ENCODE data around the gene SLC5A6. TPM values are rescaled to one million over a fixed set of nuclear protein-coding genes. Genes with fewer than 3 reads are reported as not detected.
"Not testable (repeated sequence)": the region's sequence is repeated elsewhere in the genome, so short reads cannot be mapped to it uniquely, and the experiment has no call there.

Gene SLC5A6
- polyA plus RNA-seq, 4 donors: 29.6 to 48.6 (median 39.4) TPM

DNA sequence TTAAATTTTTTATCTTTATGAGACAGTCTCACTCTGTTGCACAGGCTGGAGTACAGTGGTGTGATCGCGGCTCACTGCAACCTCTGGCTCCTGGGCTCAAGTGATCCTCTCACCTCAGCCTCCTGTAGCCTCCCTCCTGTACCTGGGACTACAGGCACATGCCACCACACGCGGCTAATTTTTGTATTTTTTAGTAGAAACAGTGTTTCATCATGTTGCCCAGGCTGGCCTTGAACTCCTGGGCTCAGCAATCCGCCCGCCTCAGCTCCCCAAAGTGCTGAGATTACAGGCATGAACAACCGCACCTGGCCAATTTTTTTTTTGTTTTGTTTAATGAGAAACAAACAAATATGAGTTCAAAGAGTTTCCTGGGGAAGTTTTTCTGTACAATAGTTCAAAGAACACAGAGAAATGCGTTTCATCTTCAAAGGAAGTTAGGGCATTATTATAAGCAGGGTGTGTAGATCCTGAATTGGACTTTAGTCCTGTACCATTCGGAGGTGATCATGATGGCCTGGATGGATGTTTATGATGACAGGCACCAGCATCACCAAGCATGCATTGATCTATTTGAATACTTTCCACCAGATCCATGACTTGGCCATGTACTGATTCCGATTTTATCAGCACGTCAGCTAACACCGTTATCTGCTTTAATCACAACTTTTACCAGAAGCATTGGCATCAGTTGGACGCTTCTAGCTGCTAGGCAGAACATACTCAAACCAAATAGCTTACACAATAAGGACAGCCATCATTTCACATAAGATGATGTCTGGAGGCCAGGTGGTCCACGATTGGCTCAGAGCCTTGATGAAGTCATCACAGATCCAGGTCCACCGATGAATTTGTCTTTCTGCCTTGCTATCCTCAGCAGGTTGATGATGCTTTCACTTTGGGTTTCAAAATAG is 34.4 kb downstream of the SLC5A6 start:
- no peak for DNase-seq (ENCODE audit: low read depth in 4 of 4, low spot score in 2 of 4)

DNA sequence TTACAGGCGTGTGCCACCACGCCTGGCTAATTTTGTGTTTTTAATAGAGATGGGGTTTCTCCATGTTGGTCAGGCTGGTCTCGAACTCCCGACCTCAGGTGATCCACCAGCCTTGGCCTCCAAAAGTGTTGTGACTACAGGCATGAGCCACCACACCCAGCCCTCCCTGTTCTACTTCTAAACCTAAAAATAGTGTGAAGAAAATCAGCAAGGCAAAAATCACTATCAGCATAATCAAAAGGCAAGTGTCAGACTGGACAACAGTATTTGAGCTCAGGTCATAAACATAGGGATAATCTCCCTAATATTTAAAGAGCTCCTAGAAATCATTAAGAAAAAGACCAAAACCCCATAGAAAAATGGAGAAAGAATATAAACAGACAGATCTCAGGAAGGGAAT is 36.3 kb downstream of the SLC5A6 start:
- not testable (repeated sequence) for DNase-seq (ENCODE audit: low read depth in 4 of 4, low spot score in 2 of 4)

DNA sequence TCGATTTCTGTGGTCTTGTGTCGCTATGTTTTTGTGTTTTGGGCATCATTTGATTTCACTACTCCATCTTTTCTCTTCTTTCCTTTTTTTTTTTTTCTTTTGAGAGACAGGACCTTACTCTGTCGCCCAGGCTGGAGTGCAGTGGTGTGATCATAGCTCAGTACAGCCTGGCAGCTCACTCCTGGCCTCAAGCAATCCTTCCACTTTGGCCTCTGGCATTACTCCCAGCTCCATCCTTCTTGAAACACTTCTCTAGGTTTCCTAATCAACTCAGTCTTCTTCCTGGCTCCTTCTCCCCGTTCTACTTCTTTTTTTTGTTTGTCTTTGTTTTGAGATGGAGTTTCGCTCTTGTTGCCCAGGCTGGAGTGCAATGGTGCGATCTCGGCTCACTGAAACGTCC is 36.7 kb downstream of the SLC5A6 start:
- no peak for DNase-seq (ENCODE audit: low read depth in 4 of 4, low spot score in 2 of 4)

DNA sequence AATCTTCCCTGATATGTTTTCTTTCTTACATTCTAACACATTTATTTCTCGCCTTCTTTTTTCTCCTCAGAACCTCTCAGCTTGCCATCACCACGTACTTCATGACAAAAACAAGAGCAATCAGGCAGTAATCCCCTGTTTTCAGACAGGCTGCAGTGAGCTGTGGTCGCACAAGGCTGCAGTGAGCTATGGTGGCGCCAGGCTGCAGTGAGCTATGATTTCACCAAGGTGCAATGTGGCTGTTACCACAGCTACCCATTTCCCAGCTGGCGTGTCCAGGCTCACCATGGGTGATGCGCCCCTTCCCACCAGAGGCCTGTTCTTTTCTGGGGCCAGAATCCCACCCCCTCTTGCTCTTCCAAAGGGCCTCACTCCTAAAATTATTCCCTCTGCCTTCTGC is 37.4 kb downstream of the SLC5A6 start:
- no peak for DNase-seq (ENCODE audit: low read depth in 4 of 4, low spot score in 2 of 4)

DNA sequence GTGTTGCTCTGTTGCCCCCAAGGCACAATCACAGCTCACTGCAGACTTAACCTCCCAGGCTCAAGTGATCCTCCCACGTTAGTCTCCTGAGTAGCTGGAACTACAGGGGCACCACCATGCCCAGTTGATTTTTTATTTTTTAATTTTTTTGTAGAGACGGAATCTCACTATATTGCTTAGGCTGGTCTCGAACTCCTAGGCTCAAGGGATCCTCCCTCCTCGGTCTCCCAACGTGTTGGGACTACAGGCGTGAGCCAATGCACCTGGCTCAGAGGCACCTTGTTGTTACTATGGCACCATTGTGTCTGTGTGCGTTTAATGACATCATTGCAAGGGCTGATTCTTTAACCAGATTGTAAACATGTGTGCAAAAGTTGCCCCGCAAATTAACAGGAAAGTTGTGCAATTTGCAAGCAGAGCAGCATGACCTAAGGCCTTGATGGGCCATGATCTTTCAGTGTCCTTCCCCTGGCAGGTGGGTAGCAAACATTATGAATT is 40.7 kb downstream of the SLC5A6 start:
- no peak for DNase-seq (ENCODE audit: low read depth in 4 of 4, low spot score in 2 of 4)

DNA sequence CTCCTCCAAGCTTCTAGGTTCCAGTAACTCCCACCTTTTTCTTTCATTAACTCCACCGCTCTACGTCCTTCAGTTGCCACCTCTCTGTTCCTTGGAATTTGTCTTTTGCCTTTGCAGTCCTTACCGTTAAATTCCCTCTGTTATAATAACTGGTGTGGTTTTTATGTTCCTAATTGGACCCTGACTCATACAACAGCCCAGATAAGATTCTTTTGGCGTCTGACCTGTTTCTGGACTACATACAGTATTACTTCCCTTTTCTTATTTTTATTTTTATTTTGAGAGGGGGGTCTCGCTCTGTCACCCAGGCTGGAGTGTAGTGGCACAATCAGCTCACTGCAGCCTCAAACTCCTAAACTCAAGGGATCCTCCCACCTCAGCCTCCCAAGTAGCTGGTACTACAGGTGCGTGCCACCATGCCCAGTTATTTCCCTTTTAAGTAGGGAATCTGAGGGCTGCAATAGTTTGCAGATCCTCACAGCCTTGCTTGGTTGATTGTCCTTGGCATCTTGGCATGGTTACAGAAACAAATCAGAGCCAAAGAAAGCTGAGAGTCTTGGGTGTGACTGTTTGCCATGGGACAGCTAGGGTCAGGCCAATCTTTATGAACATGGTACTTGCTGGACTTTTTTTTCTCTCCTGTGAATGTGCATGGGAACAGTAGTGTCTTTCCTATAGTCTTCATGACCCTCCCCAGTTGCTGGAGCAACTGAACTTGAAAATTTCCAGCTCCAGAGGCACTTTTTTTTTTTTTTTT is 41.3 kb downstream of the SLC5A6 start:
- DNase-seq (ENCODE audit: low read depth in 4 of 4, low spot score in 2 of 4): no peak

DNA sequence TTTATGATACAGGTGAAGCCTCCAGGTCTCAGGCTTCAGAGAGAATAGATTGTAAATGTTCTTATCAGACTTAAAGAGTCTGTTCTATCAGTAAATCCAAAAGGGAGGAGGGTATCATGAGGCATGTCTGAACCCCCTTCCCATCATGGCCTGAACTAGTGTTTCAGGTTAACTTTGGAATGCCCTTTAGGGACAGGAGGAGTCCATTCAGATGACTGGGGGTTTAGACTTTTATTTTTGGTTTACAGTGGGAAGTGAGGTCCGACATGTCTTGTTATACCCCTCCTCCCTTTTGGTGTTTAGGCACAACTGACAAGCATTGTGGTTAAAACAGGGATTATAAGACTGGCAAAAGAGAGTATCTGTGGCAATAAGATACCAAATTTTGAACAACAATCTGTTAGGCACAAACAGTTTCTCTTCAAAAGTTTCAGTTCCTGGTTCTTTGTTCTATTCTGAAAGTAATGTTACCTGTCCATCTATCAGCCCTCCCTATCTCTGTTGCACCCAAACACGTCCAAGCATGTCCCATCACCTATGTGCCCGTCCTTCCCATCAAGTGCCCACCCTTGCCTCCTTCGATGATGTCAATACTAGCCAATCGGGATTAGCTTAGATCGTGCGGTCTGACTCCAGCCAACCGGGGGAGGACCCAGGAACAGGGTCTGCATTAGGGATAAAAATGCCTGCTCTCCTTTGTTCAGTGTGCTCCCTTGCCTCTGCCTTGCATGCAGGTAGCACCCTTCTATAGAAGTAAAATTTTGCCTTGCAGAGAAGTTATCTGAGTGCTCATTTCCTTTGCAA is 46.9 kb downstream of the SLC5A6 start:
- no peak for DNase-seq (ENCODE audit: low read depth in 4 of 4, low spot score in 2 of 4)

DNA sequence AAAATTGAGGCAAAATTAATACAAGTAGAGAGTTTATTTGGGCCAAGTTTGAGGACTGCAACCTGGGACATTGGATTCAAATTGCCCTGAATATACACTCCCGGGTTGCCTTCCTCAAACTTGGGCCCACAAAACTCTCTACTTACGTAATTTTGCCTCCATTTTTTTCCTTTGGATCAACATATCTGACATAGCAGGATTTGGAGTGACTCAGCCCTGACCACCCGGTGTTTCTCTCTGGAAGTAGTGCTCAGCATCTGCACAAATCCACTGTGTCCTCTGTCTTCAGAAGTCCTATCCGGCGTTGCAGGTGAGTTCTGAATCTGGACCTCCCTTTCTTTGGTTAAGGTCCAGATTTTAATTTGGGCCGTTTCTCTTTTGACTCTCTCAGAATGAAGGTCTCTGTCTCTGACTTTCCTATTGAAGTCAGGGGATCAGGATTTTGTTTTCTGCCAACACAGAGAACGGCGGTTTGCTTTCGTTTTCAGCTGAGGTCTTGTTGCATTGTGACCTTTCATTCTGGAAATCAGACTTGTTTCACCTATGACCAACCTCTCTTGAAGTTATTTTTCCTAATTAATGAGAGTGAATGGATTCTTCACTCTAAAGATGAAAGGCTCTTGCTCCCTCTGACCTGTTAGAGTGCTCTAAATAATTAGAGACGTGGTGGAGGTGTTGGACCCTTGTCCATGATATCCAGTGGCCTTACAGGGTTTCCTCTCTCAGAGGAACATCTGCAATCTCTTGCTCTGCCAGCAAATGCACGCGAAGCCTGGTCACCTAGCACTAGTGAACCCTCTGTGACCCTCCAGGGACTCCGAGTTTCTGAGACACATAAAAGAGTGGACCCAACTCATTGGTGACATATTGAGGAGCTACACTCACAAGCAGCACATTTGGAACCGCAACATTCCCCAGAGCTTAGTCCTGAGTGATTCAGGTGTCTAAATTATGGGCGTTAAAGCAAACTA is 49.6 kb downstream of the SLC5A6 start:
- no peak for DNase-seq (ENCODE audit: low read depth in 4 of 4, low spot score in 2 of 4)

DNA sequence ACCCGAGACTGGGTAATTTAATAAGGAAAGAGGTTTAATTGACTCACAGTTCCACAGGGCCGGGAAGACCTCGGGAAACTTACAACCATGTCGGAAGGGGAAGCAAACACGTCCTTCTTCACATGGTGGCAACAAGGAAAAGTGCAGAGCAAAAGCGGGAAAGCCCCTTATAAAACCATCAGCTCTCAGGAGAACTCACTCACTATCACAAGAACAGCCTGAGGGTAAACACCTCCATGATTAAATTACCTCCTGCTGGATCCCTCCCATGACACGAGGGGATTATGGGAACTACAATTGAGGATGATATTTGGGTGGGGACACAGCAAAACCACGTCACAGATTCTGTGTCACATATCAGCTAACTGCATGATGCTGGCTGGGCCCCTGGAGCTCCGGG is 51.9 kb downstream of the SLC5A6 start:
- no peak for DNase-seq (ENCODE audit: low read depth in 4 of 4, low spot score in 2 of 4)

DNA sequence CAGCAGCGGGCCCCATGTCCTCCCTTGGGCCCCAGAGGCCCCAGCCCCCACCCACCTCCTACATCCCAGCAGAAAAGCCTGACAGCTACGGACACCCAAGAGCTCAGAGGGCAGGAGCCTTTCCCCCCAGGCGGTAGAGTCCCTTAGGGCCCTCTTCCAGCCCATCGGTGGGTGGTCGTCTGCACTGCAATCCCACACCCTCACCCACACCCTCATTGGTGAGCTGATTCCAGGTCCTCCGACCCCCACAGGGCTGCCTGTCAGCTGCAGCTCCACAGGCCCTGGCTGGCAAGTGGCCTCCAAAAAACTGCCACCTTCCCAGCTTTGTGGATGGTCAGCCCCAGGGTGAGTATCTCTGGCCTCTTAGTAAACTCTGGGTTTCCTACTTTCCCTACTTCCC is 52.8 kb downstream of the SLC5A6 start:
- no peak for DNase-seq (ENCODE audit: low read depth in 4 of 4, low spot score in 2 of 4)

DNA sequence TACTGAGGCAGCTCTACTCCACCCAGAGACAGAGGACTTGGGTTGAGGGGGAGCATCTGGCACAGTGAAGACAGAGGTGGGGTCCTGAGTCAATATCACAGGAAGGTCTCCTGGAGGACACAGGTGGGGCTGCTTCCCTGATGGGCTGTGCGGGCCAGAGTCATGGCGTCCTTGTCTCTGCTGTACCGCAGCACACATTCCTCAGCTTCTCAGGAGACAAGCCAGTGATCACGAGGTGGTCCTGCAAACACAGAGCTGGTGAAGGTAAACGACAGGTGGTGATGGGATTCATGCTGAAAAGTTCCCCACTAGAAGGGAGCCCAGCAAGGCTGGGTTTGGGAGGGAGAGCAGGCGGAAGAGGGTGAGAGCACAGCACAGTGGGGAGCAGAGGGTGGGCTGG is 53.6 kb downstream of the SLC5A6 start:
- DNase-seq (ENCODE audit: low read depth in 4 of 4, low spot score in 2 of 4): no peak

DNA sequence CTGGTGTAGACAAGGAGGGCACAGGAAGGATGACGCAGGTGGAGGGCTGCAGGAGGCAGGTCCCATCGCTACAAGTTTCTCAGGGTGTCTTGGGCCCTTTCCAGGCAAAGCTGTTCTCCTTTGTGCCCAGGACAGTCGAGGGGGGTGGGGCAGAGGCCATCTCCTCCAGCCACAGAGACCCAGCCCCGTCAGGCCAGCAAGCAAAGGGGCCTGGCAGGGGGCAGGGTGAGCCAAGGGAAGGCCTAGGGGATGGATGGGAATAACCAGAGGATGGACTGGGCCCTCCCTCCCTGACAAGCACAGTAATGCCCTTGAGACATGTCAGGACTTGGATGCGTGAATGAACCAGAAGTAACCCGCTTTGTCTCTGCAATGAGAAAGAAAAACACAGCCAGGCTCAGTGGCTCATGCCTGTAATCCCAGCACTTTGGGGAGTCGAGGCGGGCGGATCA is 57.0 kb downstream of the SLC5A6 start:
- no peak for DNase-seq (ENCODE audit: low read depth in 4 of 4, low spot score in 2 of 4)

DNA sequence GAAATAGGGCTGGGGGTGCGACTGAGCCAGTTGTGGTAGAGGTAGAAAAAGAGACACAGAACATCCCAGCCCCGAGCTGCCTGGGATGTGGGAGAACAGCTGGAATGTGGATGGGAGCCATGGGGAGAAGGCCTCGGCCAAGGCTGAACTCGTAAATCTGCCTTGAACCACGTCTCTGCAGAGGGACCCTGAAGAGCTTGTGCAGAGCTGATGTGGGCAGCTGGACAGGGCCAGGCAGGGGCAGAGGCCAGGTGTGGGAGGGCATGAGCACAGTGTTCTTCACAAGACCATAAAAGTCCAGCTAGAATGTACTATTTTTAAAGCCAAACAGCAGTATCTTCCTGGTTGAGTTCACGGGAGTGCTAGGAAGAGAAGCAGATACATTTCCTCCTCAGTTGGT is 57.6 kb downstream of the SLC5A6 start:
- peak in 2 of 4 donors; percentile 28 to 34 for DNase-seq (ENCODE audit: low read depth in 4 of 4, low spot score in 2 of 4)

DNA sequence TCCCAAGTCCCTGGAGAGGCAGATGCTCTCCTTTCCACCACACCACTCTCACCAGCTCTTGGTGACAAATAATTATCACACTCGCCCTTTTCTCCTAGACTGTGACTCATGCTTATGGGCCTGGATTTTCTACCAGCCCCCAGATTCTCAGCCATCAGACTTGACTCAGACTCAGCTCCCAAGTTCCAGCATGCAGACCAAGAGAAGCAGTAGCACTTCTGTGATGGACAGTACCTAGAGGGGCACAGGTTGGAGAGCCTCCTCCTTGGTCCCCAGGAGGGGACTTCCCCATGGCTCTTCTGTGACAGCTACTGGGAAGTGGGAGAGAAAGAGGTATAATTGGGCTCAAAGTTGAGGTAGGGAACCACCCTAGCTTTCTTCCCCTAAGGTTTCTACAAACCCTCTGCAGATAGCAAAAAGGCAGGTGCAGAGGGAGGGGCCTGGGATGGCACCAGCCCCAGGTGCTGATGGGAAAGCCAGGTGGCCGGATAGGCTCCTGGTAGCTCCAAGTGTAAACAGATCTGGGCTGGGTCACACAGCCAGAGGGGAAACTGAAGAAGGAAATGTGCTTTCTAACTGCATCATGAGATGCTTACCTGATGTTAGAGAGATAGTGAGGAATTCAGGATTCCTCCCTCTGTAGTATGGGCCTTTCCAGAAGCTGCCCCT is 59.1 kb downstream of the SLC5A6 start:
- DNase-seq (ENCODE audit: low read depth in 4 of 4, low spot score in 2 of 4): no peak

DNA sequence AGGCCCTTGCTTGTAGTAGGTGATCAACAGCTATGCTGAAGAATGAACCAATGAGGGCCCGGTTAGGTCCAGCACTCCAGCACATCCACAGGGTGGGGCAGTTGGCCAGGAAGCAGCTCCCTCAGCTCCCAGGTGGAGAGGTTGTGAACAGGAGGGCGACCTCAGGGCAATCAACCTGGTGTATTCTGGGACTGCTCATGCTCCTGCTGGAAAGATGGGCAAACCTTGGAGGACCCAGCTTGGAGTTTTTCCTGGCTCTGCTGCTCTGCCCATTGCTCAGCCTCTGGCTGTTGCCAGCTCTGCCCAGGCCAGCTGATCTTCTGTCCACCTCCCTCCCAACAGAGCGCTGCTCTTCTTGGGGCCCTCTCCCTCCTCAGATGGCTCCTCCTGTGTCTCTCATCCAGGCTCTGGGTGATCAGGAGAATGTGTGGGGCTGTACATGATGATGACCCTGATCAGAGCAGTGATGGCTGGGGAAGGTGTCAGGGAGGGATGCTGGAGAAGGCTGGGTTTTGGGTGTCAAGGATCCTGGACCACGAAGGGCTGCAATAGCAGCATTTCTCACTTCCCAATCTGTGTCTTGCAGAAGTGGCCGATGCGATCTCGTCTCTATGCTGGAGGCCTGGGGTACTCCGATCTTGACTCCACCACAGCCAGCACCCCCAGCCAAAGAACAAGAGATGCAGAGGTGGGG is 59.8 kb downstream of the SLC5A6 start:
- no peak for DNase-seq (ENCODE audit: low read depth in 4 of 4, low spot score in 2 of 4)

DNA sequence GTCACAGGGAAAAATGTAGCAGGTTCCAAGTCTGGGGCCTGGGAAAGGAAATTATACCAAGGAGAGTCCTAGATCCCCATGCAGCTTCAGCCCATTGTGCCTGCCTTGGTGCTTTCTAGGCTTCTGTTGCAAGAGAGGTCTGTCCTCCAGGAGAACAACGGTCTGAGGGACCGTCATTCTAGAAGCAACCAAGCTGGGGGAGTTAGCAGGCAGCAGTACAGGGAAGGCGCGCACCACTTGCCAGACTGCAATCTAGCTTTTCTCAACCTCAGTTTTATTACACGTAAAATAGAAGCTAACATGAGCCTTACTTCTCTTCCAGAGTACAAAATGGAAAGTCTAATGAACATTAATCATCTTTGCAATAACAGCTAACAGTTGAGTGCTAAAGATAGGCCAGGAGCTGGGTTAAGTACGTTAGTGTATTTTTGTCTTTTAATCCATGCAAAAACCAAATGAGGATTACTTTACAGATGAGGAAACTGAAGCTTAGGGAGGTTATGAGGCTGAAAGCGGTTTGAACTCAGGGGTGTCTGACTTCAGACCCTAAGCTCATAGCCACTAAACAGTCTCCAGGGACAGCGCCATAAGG is 61.3 kb downstream of the SLC5A6 start:
- no peak for DNase-seq (ENCODE audit: low read depth in 4 of 4, low spot score in 2 of 4)
